ENCODE measurements around the gene ATP11A. TPM values are rescaled to one million over a fixed set of nuclear protein-coding genes. Genes with fewer than 3 reads are reported as not detected.
A peak's percentile ranks its signal among the peaks of the same experiment; 100 is the strongest.

ATP11A gene
- total RNA-seq, 1 experiment from 2014 or later = 232 TPM

DNA sequence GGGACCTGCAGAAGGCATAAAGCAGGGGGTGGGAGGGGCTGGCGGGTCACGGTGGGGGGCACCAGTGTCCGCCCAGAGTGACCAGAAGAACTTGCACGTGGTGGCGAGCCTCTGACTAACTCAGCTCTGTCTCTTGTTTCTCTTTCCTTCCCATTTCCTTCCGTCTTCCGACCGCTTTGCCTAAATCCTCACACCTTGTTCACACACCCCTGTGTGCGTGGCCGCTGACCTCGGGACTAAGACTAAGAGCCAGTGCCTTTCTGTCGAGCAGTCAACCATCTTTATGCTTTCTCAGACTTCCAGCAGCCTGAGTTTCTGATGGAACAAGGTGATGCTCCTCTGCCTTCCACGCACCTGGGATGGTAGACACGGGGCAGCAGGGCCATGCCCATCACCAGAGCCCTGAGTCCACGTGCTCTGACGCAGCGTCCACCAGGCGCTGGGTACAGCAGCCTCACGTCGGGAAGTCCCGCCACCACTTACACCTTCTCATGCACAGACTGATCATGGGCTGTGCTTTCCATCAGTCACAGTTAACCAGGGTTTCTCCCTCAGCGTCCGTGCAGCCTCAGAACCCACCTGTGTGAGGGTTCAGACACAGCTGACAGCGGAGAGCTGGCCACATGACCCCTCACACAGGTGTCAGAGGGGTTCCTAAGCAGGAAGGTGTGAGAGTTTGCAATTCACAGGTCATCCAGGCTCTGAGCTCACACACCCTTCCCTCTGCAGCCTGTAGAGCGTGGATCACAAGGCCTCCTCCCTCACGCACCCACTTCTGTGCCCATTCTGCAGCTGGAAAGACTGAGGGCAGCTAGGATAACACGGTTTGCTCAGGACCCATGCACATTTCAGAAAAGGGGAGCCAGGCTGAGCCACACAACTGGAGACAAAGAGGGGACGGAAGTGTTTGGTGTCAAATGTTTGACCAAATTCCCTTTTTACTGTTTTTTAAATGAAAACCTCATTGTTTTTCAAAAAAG lies 188.4 kb downstream of the ATP11A start:
- no peak overlapping the region for H3K27ac Mint-ChIP-seq (ENCODE audit: unreplicated experiment)
- DNase-seq = peak in 1 of 2 experiments; percentile 23
- H3K36me3 ChIP-seq (ENCODE audit: control insufficient read depth, insufficient read depth, low read length) = peaks cover 4% of the 10 kb centered on the region
- peaks cover 7% of the 10 kb centered on the region for H3K4me1 Mint-ChIP-seq (ENCODE audit: low read depth, unreplicated experiment)
- no peaks in the 10 kb centered on the region for H3K9me3 ChIP-seq
- intact Hi-C loops (cut with micrococcal nuclease; ENCODE audit: unreplicated experiment) = loop anchor here (10.0 kb wide), 2 partner anchors 163 to 193 kb away; no protein-coding TSS in a partner anchor
- BruUV-seq (replicated peaks) = no TSS peak
- TF ChIP-seq, protein P1, sequence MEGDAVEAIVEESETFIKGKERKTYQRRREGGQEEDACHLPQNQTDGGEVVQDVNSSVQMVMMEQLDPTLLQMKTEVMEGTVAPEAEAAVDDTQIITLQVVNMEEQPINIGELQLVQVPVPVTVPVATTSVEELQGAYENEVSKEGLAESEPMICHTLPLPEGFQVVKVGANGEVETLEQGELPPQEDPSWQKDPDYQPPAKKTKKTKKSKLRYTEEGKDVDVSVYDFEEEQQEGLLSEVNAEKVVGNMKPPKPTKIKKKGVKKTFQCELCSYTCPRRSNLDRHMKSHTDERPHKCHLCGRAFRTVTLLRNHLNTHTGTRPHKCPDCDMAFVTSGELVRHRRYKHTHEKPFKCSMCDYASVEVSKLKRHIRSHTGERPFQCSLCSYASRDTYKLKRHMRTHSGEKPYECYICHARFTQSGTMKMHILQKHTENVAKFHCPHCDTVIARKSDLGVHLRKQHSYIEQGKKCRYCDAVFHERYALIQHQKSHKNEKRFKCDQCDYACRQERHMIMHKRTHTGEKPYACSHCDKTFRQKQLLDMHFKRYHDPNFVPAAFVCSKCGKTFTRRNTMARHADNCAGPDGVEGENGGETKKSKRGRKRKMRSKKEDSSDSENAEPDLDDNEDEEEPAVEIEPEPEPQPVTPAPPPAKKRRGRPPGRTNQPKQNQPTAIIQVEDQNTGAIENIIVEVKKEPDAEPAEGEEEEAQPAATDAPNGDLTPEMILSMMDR (IDR thresholded peaks at IDR 0.05; ENCODE audit: insufficient read depth in 1 of 2, low read depth in 1 of 2, low read length in 1 of 2, severe bottlenecking in 1 of 2, unreplicated experiment in 1 of 2) = no peak
- peaks cover 66% of the 10 kb centered on the region for H3K36me3 Mint-ChIP-seq (ENCODE audit: insufficient read depth, unreplicated experiment)
- no peak overlapping the region for H3K4me3 ChIP-seq (ENCODE audit: low read depth, low read length)
- H3K27me3 Mint-ChIP-seq (ENCODE audit: insufficient read depth, unreplicated experiment) = no peaks in the 10 kb centered on the region
- peaks cover 9% of the 10 kb centered on the region; the same call in 1 of the 2 replicates for H3K4me1 ChIP-seq
- H3K9me3 Mint-ChIP-seq (ENCODE audit: unreplicated experiment) = no peaks in the 10 kb centered on the region
- no peaks in the 10 kb centered on the region for H3K27me3 ChIP-seq (replicated peaks; ENCODE audit: control insufficient read depth, insufficient read depth, low read length)
- POLR2A ChIA-PET = no interaction called here
- CTCF ChIA-PET = no interaction called here
- no peak overlapping the region for H3K4me3 Mint-ChIP-seq (ENCODE audit: unreplicated experiment)

DNA sequence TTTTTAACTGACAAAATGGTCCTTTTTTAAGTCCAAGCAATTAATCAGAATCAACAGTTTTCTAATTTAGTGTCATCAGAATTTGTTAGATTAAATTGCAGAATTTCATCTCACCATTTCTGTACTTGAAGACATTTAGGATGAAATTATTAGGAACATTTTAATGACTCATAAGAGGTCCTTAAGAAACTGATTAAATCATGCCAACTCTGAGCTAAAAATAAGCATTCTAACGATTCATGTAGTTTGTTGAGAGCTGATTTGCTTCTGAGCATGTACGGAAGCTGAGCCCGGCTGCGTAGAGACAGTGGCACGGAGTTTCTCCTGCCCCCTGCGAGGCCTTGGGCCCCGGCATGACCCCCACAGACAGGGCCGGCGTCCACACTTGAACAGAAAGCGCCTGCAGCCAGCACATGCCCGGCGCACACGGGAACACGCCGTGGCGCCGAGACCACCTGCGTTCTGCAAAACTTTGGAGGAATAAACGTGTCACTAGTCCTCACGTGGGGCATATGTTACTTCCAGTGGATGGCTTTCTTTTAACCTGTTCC lies 189.5 kb downstream of the ATP11A start:
- peaks cover 4% of the 10 kb centered on the region for H3K36me3 ChIP-seq (ENCODE audit: control insufficient read depth, insufficient read depth, low read length)
- no peaks in the 10 kb centered on the region for H3K9me3 Mint-ChIP-seq (ENCODE audit: unreplicated experiment)
- TF ChIP-seq, protein P1 (IDR thresholded peaks at IDR 0.05; ENCODE audit: insufficient read depth in 1 of 2, low read depth in 1 of 2, low read length in 1 of 2, severe bottlenecking in 1 of 2, unreplicated experiment in 1 of 2) = no peak
- no peak overlapping the region for H3K4me3 Mint-ChIP-seq (ENCODE audit: unreplicated experiment)
- POLR2A ChIA-PET = no interaction called here
- no peaks in the 10 kb centered on the region for H3K9me3 ChIP-seq
- H3K4me1 Mint-ChIP-seq (ENCODE audit: low read depth, unreplicated experiment) = no peaks in the 10 kb centered on the region
- CTCF ChIA-PET = no interaction called here
- no peaks in the 10 kb centered on the region for H3K27me3 ChIP-seq (replicated peaks; ENCODE audit: control insufficient read depth, insufficient read depth, low read length)
- no TSS peak for BruUV-seq (replicated peaks)
- no peak overlapping the region for H3K27ac Mint-ChIP-seq (ENCODE audit: unreplicated experiment)
- DNase-seq = peak in 1 of 2 experiments; percentile 11
- H3K4me1 ChIP-seq = peaks cover under 1% of the 10 kb centered on the region; the same call in 1 of the 2 replicates
- peaks cover 59% of the 10 kb centered on the region for H3K36me3 Mint-ChIP-seq (ENCODE audit: insufficient read depth, unreplicated experiment)
- intact Hi-C loops (cut with micrococcal nuclease; ENCODE audit: unreplicated experiment) = loop anchor here (10.0 kb wide), 2 partner anchors 165 to 195 kb away; no protein-coding TSS in a partner anchor
- no peaks in the 10 kb centered on the region for H3K27me3 Mint-ChIP-seq (ENCODE audit: insufficient read depth, unreplicated experiment)
- no peak overlapping the region for H3K4me3 ChIP-seq (ENCODE audit: low read depth, low read length)

DNA sequence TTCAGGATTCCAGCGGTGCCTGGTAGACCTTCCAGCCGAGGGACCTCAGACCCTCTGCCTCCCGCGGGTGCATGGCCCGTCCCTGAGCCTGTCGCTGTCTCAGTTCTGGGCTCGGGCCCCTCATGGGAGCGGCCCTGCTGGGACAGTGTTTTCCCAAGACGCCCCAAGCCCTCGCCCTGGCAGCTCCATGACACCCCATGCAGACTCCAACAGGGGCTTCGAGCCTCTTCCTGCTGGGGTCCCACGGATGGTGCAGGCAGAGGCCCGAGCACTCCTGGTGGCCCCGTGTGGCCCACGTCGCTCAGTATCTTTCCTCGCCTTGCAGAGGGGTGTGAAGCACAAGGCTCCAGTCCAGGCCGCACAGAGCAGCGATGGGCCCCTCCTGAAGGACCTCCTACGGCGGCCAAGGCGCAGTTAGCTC lies 190.4 kb downstream of the ATP11A start:
- POLR2A ChIA-PET = no interaction called here
- H3K4me1 Mint-ChIP-seq (ENCODE audit: low read depth, unreplicated experiment) = no peaks in the 10 kb centered on the region
- H3K4me3 Mint-ChIP-seq (ENCODE audit: unreplicated experiment) = no peak overlapping the region
- no peaks in the 10 kb centered on the region for H3K27me3 Mint-ChIP-seq (ENCODE audit: insufficient read depth, unreplicated experiment)
- H3K27ac Mint-ChIP-seq (ENCODE audit: unreplicated experiment) = no peak overlapping the region
- intact Hi-C loops (cut with micrococcal nuclease; ENCODE audit: unreplicated experiment) = no loop called here
- no peak overlapping the region for H3K4me3 ChIP-seq (ENCODE audit: low read depth, low read length)
- no peaks in the 10 kb centered on the region for H3K4me1 ChIP-seq
- TF ChIP-seq, protein P1 (IDR thresholded peaks at IDR 0.05; ENCODE audit: insufficient read depth in 1 of 2, low read depth in 1 of 2, low read length in 1 of 2, severe bottlenecking in 1 of 2, unreplicated experiment in 1 of 2) = no peak
- peaks cover 4% of the 10 kb centered on the region for H3K36me3 ChIP-seq (ENCODE audit: control insufficient read depth, insufficient read depth, low read length)
- BruUV-seq (replicated peaks) = no TSS peak
- peaks cover 52% of the 10 kb centered on the region for H3K36me3 Mint-ChIP-seq (ENCODE audit: insufficient read depth, unreplicated experiment)
- H3K9me3 Mint-ChIP-seq (ENCODE audit: unreplicated experiment) = no peaks in the 10 kb centered on the region
- H3K27me3 ChIP-seq (replicated peaks; ENCODE audit: control insufficient read depth, insufficient read depth, low read length) = no peaks in the 10 kb centered on the region
- peak in 1 of 2 experiments; percentile 26 for DNase-seq
- H3K9me3 ChIP-seq = no peaks in the 10 kb centered on the region
- CTCF ChIA-PET = interaction anchor here (0.7 kb wide), 1 partner anchor 1447 kb away, joined by 3 read pairs; no protein-coding TSS in a partner anchor

All from Caco-2 (cell line).